ENCODE results near the gene CALHM6.
"Not testable (repeated sequence)": the region's sequence is repeated elsewhere in the genome, so short reads cannot be mapped to it uniquely, and the experiment has no call there.

CALHM6 gene

DNA sequence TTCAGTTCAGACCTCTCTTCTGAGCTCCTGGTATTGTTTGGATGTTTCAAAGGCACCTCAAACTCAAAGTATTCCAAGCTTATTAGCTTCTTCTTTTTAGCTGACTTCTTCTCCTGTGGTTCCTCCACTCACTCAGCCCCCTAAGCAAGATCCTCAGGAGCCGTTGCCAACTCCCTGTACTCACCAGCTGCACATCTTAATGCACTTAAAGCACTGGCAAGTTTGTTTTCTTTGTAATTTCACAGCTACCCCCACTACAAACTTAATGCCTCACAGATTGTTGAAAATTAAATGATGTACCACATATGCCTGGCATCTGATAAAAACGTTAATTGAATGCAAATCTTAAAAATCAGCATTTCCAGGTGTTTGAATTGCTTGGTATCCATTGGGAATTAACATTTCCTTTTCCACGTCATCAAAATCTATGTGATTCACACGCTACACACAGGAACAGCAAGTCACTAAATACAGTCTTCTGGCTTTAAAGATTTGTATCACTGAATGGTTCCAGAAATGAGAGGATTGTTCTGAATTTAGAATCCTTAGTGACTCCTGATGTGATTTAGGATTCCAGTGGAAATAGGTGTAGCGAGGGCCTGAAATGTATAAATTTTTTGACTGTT lies 24.5 kb downstream of the CALHM6 start:
- no peak for DNase-seq

DNA sequence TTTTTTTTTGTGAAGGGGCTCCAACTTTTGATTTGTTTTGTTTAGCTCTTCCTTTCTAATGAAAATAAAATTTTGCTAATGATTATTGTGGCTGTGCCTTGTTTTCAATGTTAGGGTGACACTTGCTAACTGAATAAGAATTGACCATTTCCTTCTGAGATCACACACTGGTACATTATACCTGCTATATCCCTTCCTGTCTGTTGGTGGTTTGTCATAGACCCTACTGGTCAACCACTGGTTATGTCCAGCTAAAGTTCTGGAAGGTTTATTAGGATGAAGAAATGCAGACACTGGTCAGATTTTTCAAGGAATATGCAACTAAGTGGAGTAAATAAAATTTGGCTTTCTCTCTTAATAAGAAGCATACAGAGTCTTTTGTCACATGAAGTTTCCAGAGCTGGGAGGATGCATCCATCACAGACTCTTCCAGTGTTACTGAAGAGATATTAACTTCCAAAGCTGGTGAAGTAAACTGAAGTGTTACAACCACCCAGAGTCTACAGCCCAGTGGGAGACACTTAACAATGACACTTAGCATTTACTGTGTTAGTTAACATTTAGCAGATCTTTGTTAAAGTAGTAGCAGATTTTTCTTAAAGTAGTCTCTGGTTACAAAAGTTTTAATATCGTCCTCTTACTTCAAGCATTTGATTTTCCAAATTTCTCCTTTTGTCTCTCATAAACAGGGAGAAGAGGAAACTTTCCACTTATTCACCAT lies 30.6 kb downstream of the CALHM6 start:
- no peak for DNase-seq

DNA sequence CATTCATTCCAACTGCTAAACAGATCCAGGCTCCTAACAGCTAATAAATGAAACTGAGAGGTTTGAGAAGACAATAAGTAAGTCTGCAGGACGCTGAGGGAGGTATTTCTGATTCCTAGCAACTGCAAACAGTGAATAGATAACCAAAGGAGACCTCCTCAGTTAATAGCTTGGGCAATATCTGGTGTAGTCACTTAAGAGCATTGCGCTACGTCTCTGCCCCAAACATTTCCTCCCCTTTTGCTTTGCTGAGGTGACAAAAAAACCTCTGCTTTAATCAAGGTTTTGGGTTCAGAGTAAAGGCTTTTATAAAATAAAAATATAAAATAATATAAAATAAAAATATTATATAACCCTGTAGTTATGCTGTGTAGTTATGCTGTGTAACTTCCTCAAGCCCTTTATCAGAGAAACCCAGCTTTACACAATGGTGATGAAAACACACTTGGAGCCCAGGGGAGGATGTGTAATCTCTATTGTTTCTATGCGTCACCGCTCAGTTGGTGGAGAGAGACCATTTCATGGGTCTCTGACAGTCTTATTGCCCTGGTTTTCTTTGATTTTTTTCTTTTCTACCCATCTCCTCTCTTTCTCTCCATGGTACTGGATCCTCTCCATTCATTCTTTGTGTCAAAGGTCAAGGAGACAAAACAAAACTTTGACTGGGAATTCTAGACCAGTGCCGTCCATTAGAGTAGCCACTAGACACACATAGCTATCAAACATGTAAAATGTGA lies 31.3 kb downstream of the CALHM6 start:
- DNase-seq: no peak

GRCh38 chr6:116495161-116495560 lies 34.0 kb downstream of the CALHM6 start:
- not testable (repeated sequence) for DNase-seq

DNA sequence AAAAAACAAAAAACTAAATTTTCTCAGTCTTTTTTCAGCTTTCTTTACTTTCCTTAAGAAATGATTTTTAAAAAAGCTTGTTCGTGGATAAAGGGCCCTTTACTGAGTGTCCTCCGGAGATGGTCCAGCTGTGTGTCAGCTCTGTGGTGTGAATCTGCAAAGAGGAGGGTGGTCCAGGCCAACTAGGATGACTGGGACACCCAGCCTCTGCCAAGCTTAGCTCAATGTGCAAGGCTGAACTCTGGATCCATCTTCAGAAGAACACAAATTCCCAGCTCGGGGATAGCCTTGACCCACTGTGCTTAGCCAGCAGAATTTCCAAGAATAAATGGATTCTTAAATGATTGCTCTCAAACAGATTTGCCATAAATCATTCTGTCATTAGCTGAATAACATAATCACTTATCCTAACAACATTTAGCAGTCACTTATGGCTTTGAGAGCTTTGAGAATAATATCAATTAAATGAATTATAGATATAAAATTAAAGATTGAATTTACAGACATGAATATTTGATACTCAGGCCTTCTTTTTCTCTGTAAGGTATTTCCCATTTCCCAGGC lies 36.0 kb downstream of the CALHM6 start:
- no peak for DNase-seq

GRCh38 chr6:116500969-116501433 lies 39.8 kb downstream of the CALHM6 start:
- no peak for DNase-seq

GRCh38 chr6:116507324-116507723 lies 46.1 kb downstream of the CALHM6 start:
- no peak for DNase-seq

- no peak for DNase-seq
Measured at GRCh38 chr6:116508527-116508926, 47.4 kb downstream of the CALHM6 start.

GRCh38 chr6:116511424-116512110 lies 50.4 kb downstream of the CALHM6 start, which contains the start of gene CALHM5:
TSS of gene CALHM5 (plus strand) at chr6:116511639. CDS start at chr6:116511697, 58 bp downstream.
- peak; percentile 20 for DNase-seq

DNA sequence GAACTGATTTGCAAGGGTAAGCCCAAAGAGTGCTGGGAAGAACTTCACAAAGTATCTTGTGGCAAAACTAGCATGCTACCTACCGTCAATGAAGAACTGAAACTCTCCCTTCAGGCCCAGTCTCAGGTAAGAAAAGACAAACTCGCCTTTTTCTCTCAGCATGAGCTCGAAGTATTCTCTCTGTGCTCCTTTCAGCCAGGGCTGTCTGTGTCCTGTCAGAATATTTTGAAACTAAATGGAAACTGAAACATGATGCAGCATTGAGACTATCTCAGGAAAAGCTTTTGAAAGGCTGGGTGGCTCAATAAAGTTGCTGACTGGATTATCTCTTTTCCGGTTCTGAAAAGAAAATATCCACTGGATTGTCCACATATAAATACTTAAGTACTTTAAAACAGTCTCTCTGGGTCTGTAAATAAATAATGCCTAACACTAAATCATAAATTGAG lies 51.0 kb downstream of the CALHM6 start:
- no peak for DNase-seq

DNA sequence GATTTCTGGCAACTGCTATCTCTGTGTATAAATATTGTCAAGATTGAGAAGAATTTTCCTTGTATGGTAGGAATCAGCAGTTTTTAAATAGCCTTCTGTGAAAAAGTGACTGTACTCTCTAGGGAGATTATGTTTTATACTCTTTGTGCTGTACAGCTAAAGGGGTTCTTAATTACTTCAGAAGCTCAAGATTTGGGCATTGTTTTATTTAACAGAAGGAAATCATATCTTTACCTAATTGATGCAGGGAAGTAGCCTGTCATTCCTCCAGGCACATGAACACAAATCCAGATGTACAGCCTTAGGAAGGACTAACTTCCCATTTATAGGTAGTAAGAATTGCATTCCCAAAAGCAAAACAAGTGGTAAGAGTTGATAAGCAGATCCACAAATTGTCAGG lies 51.6 kb downstream of the CALHM6 start:
- no peak for DNase-seq
